ENCODE results near the gene SCRG1. TPM values are rescaled to one million over a fixed set of nuclear protein-coding genes. Genes with fewer than 3 reads are reported as not detected.

Gene SCRG1
- total and polyA plus RNA-seq, 4 donors, result 13.7 to 45.2 (median 24.8) TPM

DNA sequence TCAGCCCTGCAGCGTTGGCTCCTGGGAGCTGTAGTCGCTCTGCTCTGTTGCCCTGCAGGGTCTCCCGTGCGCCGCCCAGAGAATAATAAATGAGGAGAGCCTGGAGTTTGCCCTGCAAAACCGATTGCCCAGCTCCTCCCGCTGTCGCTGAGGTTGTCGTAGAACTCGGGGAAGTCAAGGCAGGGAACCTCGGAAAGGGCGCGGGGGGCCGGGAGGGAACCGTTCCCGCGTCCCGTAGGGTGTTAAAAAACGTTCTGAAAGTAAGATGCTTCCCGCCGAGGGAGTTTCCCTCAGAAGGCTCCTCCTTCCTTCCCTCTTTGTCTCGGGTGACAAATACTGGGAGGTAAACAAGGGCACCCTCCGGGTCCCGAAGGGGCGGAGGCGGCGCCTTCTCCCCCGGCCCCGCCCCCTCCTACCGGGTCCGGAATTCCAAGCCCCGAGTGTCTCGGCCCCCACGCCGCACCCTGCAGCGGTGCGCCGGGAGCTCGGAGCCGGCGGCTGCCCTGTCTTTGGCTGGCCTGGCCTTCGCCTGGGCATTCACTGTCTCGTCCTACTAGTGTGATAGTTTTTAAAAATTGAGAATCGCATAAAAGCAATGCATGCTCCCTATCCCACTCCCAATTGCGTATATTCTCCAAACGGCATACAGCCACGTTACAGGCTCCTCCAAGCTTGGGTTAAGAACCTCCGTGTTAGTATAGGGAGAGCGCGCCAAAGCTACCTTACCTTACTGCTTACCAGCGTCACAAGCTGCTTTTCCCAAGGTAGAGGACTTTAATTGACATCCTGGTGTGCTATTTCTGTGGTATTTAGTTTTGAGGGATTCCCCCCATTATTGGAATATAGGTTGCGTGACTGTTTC, 63.8 kb downstream of the SCRG1 start:
- no peaks in the 10 kb centered on the region for H3K9me3 ChIP-seq (ENCODE audit: control insufficient read depth, low read length)
- peak overlapping the region; percentile 55 to 70 for H3K4me3 ChIP-seq (ENCODE audit: low read length in 2 of 2)
- H3K27ac ChIP-seq (ENCODE audit: low read depth in 1 of 2, low read length in 2 of 2), result peak overlapping the region in 1 of 2 donors; percentile 32
- H3K36me3 ChIP-seq (ENCODE audit: control insufficient read depth in 1 of 2, insufficient read depth in 2 of 2, low read length in 1 of 2), result no peaks in the 10 kb centered on the region
- DNase-seq (peak; percentile 75 to 83), ATAC-seq (ENCODE audit: low FRiP score) (peak; percentile 64)
- intact Hi-C loops (cut with DNase I), result loop anchor here (1.0 to 5.0 kb wide), 4 partner anchors 35 to 67 kb away; partner anchors contain the start of genes SAP30 (in 2 of the 2) and SCRG1 (in 1 of the 2)
- H3K27me3 ChIP-seq (ENCODE audit: control insufficient read depth in 1 of 2, insufficient read depth in 2 of 2, low read length in 1 of 2), result no peaks in the 10 kb centered on the region
- no peaks in the 10 kb centered on the region for H3K4me1 ChIP-seq (ENCODE audit: control insufficient read depth in 1 of 2, insufficient read depth in 2 of 2, low read length in 2 of 2)
- WGBS, 2 donors, result 2% methylated on average over 52 of the region's 52 CpGs

Other genes starting within 250 kb of the SCRG1 start
- 10 to 100 TPM; 20.3 to 29.8 TPM for gene GALNT7, start 230.3 kb downstream of the SCRG1 start, total RNA-seq
- 10 to 100 TPM in 1 of 2 donors, 1 to 10 TPM in 1; 6.3 to 12.1 TPM for gene GALNT7, start 230.3 kb downstream of the SCRG1 start, polyA plus RNA-seq
- gene HMGB2, start 64.8 kb downstream of the SCRG1 start, total RNA-seq, result 10 to 100 TPM; 33.0 to 42.5 TPM
- gene HMGB2, start 64.8 kb downstream of the SCRG1 start, polyA plus RNA-seq, result 10 to 100 TPM; 70.5 to 81.7 TPM
- gene SAP30, start 28.2 kb downstream of the SCRG1 start, total RNA-seq, result 10 to 100 TPM; 33.4 to 34.7 TPM
- 10 to 100 TPM; 19.4 to 25.7 TPM for gene SAP30, start 28.2 kb downstream of the SCRG1 start, polyA plus RNA-seq
- 10 to 100 TPM in 1 of 2 donors, 1 to 10 TPM in 1; 5.2 to 19.5 TPM for gene HAND2, start 131.1 kb upstream of the SCRG1 start, total RNA-seq
- 10 to 100 TPM; 17.0 to 36.7 TPM for gene HAND2, start 131.1 kb upstream of the SCRG1 start, polyA plus RNA-seq